ENCODE measurements around the gene TRPM2. TPM values are rescaled to one million over a fixed set of nuclear protein-coding genes. Genes with fewer than 3 reads are reported as not detected.

Gene TRPM2
- total RNA-seq, 6 experiments from 2014 or later = 0.92 to 2.0 (median 1.2) TPM

GRCh38 chr21:44485796-44486195 is 132.4 kb downstream of the TRPM2 start:
- peak overlapping the region; percentile 36 to 51 (median 48) for H3K4me3 ChIP-seq
- peaks cover 0 to 8% (median 3%) of the 10 kb centered on the region in 4 donors for H3K4me1 ChIP-seq
- WGBS (ENCODE audit: insufficient coverage, low coverage, low lambda C conversion rate, missing lambda C conversion rate) = 67% methylated on average over 4 of the region's 10 CpGs
- H3K27me3 ChIP-seq = no peaks in the 10 kb centered on the region
- peak in 1 of 3 donors; percentile 35 for DNase-seq
- no peaks in the 10 kb centered on the region for H3K9me3 ChIP-seq
- intact Hi-C loops (cut with DNase I) = no loop called here
- no peaks in the 10 kb centered on the region for H3K36me3 ChIP-seq
- no peak for TF ChIP-seq CTCF (IDR thresholded peaks at IDR 0.05)
- no peak for TF ChIP-seq POLR2A (IDR thresholded peaks at IDR 0.05)
- peak overlapping the region in 1 of 3 donors; percentile 32 for H3K27ac ChIP-seq
- no peak for ATAC-seq

- H3K27me3 ChIP-seq = no peaks in the 10 kb centered on the region
- H3K4me1 ChIP-seq = peaks cover 0 to 8% (median 3%) of the 10 kb centered on the region in 4 donors
- H3K9me3 ChIP-seq = no peaks in the 10 kb centered on the region
- intact Hi-C loops (cut with DNase I) = no loop called here
- no peak overlapping the region for H3K27ac ChIP-seq
- peak in 1 of 3 donors; percentile 44 for DNase-seq
- 96% methylated on average over 5 of the region's 16 CpGs for WGBS (ENCODE audit: insufficient coverage, low coverage, low lambda C conversion rate, missing lambda C conversion rate)
- TF ChIP-seq POLR2A (IDR thresholded peaks at IDR 0.05) (no peak), CTCF (IDR thresholded peaks at IDR 0.05) (no peak)
- no peak for ATAC-seq
- no peaks in the 10 kb centered on the region for H3K36me3 ChIP-seq
- peak overlapping the region; percentile 36 to 51 (median 48) for H3K4me3 ChIP-seq
Measured at GRCh38 chr21:44486302-44486701, 132.9 kb downstream of the TRPM2 start.

- Histone ChIP-seq H3K9me3 (no peaks in the 10 kb centered on the region), H3K4me1 (no peaks in the 10 kb centered on the region), H3K27ac (no peak overlapping the region), H3K27me3 (no peaks in the 10 kb centered on the region), H3K36me3 (no peaks in the 10 kb centered on the region), H3K4me3 (no peak overlapping the region)
- intact Hi-C loops (cut with DNase I) = no loop called here
- WGBS (ENCODE audit: insufficient coverage, low coverage, low lambda C conversion rate, missing lambda C conversion rate) = 43% methylated on average over 4 of the region's 4 CpGs
- TF ChIP-seq POLR2A (IDR thresholded peaks at IDR 0.05) (no peak), CTCF (IDR thresholded peaks at IDR 0.05) (peak; percentile 21 to 62 (median 50))
- no peak for ATAC-seq
- peak in 1 of 3 donors; percentile 49 for DNase-seq
Measured at GRCh38 chr21:44487831-44488230, 134.4 kb downstream of the TRPM2 start.

GRCh38 chr21:44489962-44490361 is 136.5 kb downstream of the TRPM2 start:
- TF ChIP-seq POLR2A (IDR thresholded peaks at IDR 0.05) (no peak), CTCF (IDR thresholded peaks at IDR 0.05) (no peak)
- DNase-seq (no peak), ATAC-seq (no peak)
- 38% methylated on average over 7 of the region's 7 CpGs for WGBS (ENCODE audit: insufficient coverage, low coverage, low lambda C conversion rate, missing lambda C conversion rate)
- Histone ChIP-seq H3K27ac (no peak overlapping the region), H3K27me3 (no peaks in the 10 kb centered on the region), H3K4me3 (no peak overlapping the region), H3K4me1 (no peaks in the 10 kb centered on the region), H3K9me3 (no peaks in the 10 kb centered on the region), H3K36me3 (no peaks in the 10 kb centered on the region)
- intact Hi-C loops (cut with DNase I) = no loop called here

GRCh38 chr21:44490405-44490804 is 137.0 kb downstream of the TRPM2 start:
- H3K27me3 ChIP-seq = no peaks in the 10 kb centered on the region
- no peak for TF ChIP-seq CTCF (IDR thresholded peaks at IDR 0.05)
- H3K4me1 ChIP-seq = no peaks in the 10 kb centered on the region
- H3K4me3 ChIP-seq = no peak overlapping the region
- intact Hi-C loops (cut with DNase I) = no loop called here
- WGBS (ENCODE audit: insufficient coverage, low coverage, low lambda C conversion rate, missing lambda C conversion rate) = 96% methylated on average over 5 of the region's 19 CpGs
- DNase-seq (peak in 1 of 3 donors; percentile 17), ATAC-seq (no peak)
- H3K36me3 ChIP-seq = no peaks in the 10 kb centered on the region
- no peak overlapping the region for H3K27ac ChIP-seq
- H3K9me3 ChIP-seq = no peaks in the 10 kb centered on the region
